ENCODE results near the gene MYO16.

GRCh38 chr13:109191413-109191812 is 562.0 kb downstream of the MYO16 start:
- TF ChIP-seq CTCF (IDR thresholded peaks at IDR 0.05) (no peak), POLR2A (IDR thresholded peaks at IDR 0.05) (no peak)

All from tibial nerve (tissue), 3 donors.